Liver (tissue), 9 donors: Measurements from ENCODE around the gene WASL. TPM values are rescaled to one million over a fixed set of nuclear protein-coding genes. Genes with fewer than 3 reads are reported as not detected.

Source experiments
- DNase-seq: peaks from one replicate; pipeline ENCODE4 v3.0.0-alpha.2; 2017; ENCODE audit warnings: low spot score
- H3K27ac ChIP-seq, 2 donors: one replicate each; pipeline ENCODE4 v1.7.0; 2013; ENCODE audit warnings: inconsistent platforms in 2 of 2, low read length in 2 of 2, control low read depth in 1 of 2, low read depth in 1 of 2, mild to moderate bottlenecking in 1 of 2
- H3K27me3 ChIP-seq, 4 donors: one replicate each; pipeline versions ENCODE4 v1.6.1 to v1.7.0; 2013; ENCODE audit warnings: low read length in 3 of 4, inconsistent platforms in 1 of 4, mild to moderate bottlenecking in 1 of 4, moderate library complexity in 1 of 4; ENCODE audit not compliant: control insufficient read depth in 4 of 4, insufficient read depth in 4 of 4
- H3K36me3 ChIP-seq, 4 donors: one replicate each; pipeline versions ENCODE4 v1.6.1 to v1.7.0; 2013; ENCODE audit warnings: low read length in 3 of 4, mild to moderate bottlenecking in 3 of 4, low read depth in 1 of 4, moderate library complexity in 1 of 4; ENCODE audit not compliant: control insufficient read depth in 4 of 4, insufficient read depth in 3 of 4
- H3K4me1 ChIP-seq, 4 donors: one replicate each; pipeline versions ENCODE4 v1.6.1 to v1.7.0; 2013; ENCODE audit warnings: low read length in 3 of 4, mild to moderate bottlenecking in 3 of 4, moderate library complexity in 1 of 4; ENCODE audit not compliant: control insufficient read depth in 4 of 4, insufficient read depth in 4 of 4
- H3K4me3 ChIP-seq, 3 donors: one replicate each; pipeline versions ENCODE4 v1.6.1 to v1.7.0; 2013; ENCODE audit warnings: low read length in 3 of 3, control low read depth in 1 of 3, low read depth in 1 of 3, mild to moderate bottlenecking in 1 of 3
- H3K9ac ChIP-seq, 2 donors: one replicate each; pipeline ENCODE4 v1.7.0; 2013; ENCODE audit warnings: low read length in 2 of 2, mild to moderate bottlenecking in 2 of 2, moderate library complexity in 2 of 2, control low read depth in 1 of 2, low read depth in 1 of 2
- H3K9me3 ChIP-seq, 4 donors: one replicate each; pipeline versions ENCODE4 v1.6.1 to v1.7.0; 2013; ENCODE audit warnings: low read length in 3 of 4; ENCODE audit not compliant: control insufficient read depth in 4 of 4
- ATF3 ChIP-seq: IDR thresholded peaks from 2 replicates; pipeline ENCODE4 v1.6.1; 2016; ENCODE audit warnings: antibody characterized with exemption
- CTCF ChIP-seq: fragments of 150-350 bp; IDR thresholded peaks from 2 replicates; pipeline ENCODE4 v1.5.1; 2017; ENCODE audit warnings: improper control_type of control experiment, low read depth, low read length; ENCODE audit not compliant: missing input control
- EGR1 ChIP-seq, 2 donors: IDR thresholded peaks; 2 replicates each; pipeline ENCODE4 v1.6.1; 2016 to 2018; ENCODE audit warnings: antibody characterized with exemption in 2 of 2, low read depth in 2 of 2
- FOXA2 ChIP-seq: IDR thresholded peaks from 2 replicates; pipeline ENCODE4 v1.6.1; 2016; ENCODE audit warnings: antibody characterized with exemption
- JUND ChIP-seq, 2 donors: IDR thresholded peaks; 2 replicates each; pipeline ENCODE4 v1.6.1; 2016; ENCODE audit warnings: antibody characterized with exemption in 2 of 2
- MAX ChIP-seq: IDR thresholded peaks from 2 replicates; pipeline ENCODE4 v1.6.1; 2016; ENCODE audit warnings: antibody characterized with exemption
- NR2F2 ChIP-seq: IDR thresholded peaks from 2 replicates; pipeline ENCODE4 v1.6.1; 2016; ENCODE audit warnings: antibody characterized with exemption
- REST ChIP-seq: IDR thresholded peaks from 2 replicates; pipeline ENCODE4 v1.6.1; 2016; ENCODE audit warnings: antibody characterized with exemption, mild to moderate bottlenecking
- RXRA ChIP-seq, 2 donors: IDR thresholded peaks; 2 replicates each; pipeline ENCODE4 v1.6.1; 2017 to 2018; ENCODE audit warnings: antibody characterized with exemption in 2 of 2, mild to moderate bottlenecking in 1 of 2
- SP1 ChIP-seq: IDR thresholded peaks from 2 replicates; pipeline ENCODE4 v1.6.1; 2018; ENCODE audit warnings: antibody characterized with exemption, mild to moderate bottlenecking
- YY1 ChIP-seq: IDR thresholded peaks from 2 replicates; pipeline ENCODE4 v1.6.1; 2016; ENCODE audit warnings: antibody characterized with exemption, mild to moderate bottlenecking
- WGBS: extraction: QIAGEN DNeasy Blood & Tissue Kit; methylation state at CpG from one replicate; pipeline ENCODE4 v1.1.7; 2013; 5-methylcytosine and 5-hydroxymethylcytosine counted together
- polyA plus RNA-seq, 2 donors: library from polyadenylated mRNA; stranded (reverse) in 1 of 2; unstranded in 1 of 2; fragments of 200-250 nt in 1 of 2; fragments of >200 nt in 1 of 2; fragmentation: Nextera tagmentation in 1 of 2; extraction: Ambion mirVana in 1 of 2; gene quantifications; one replicate each; pipeline versions ENCODE4 v1.2.1 to v1.2.3, GENCODE V29; 2013 to 2015
- total RNA-seq, 2 donors: library from RNA; depleted of rRNA; stranded (reverse); fragments of >200 nt; gene quantifications; one replicate each; pipeline ENCODE4 v1.2.3, GENCODE V29; 2014
- donor health status: healthy.
- donor health status: healthy.
- donor health status: healthy.
- donor health status: healthy.
- donor health status: healthy.

The WASL gene
- total and polyA plus RNA-seq, 4 donors = 12.9 to 20.7 (median 18.1) TPM

GRCh38 chr7:123797673-123798531 is 49.1 kb upstream of the WASL start (continued):
- TF ChIP-seq REST (peak; percentile 15), FOXA2 (peak; percentile 93), YY1 (no peak), NR2F2 (peak; percentile 32), EGR1 (IDR thresholded peaks at IDR 0.05; ENCODE audit: low read depth in 2 of 2) (no peak), RXRA (IDR thresholded peaks at IDR 0.05) (peak; percentile 52 to 79)

GRCh38 chr7:123796568-123796967 is 47.8 kb upstream of the WASL start:
- H3K27ac ChIP-seq = no peak overlapping the region
- no peak overlapping the region for H3K4me3 ChIP-seq
- no peak for TF ChIP-seq EGR1 (IDR thresholded peaks at IDR 0.05; ENCODE audit: low read depth in 2 of 2)
- TF ChIP-seq JUND (IDR thresholded peaks at IDR 0.05) = no peak
- no peak for TF ChIP-seq FOXA2
- TF ChIP-seq SP1 = no peak
- TF ChIP-seq REST = no peak
- no peak for TF ChIP-seq MAX
- TF ChIP-seq YY1 = no peak
- TF ChIP-seq CTCF = no peak
- TF ChIP-seq NR2F2 = no peak
- TF ChIP-seq ATF3 = no peak
- H3K27me3 ChIP-seq = no peaks in the 10 kb centered on the region
- 88% methylated on average over 1 of the region's 1 CpG for WGBS
- no peaks in the 10 kb centered on the region for H3K36me3 ChIP-seq
- no peak overlapping the region for H3K9ac ChIP-seq
- H3K4me1 ChIP-seq = peaks cover 0 to 13% (median 11%) of the 10 kb centered on the region in 4 donors
- H3K9me3 ChIP-seq = no peaks in the 10 kb centered on the region
- no peak for DNase-seq
